Coronary artery (tissue), 2 donors: ENCODE results near the gene AHNAK.

Source experiments
- DNase-seq: peaks from one replicate; pipeline ENCODE4 v3.0.0-alpha.2; 2017; ENCODE audit warnings: low spot score
- H3K27ac ChIP-seq, 2 donors: fragments of 200-600 bp; sonication (generic); one replicate each; pipeline ENCODE4 v1.5.1; 2016 to 2019
- H3K4me3 ChIP-seq: fragments of 200-600 bp; sonication (generic); 2 replicates; pipeline ENCODE4 v1.5.1; 2016; ENCODE audit warnings: mild to moderate bottlenecking, moderate library complexity
- CTCF ChIP-seq: fragments of 200-600 bp; sonication (generic); IDR thresholded peaks from one replicate; pipeline ENCODE4 v1.5.1; 2019; ENCODE audit warnings: antibody characterized with exemption

AHNAK gene

GRCh38 chr11:62484352-62484751 lies 62.3 kb downstream of the AHNAK start:
- no peak for TF ChIP-seq CTCF
- Histone ChIP-seq H3K4me3 (no peak overlapping the region), H3K27ac (no peak overlapping the region)
- no peak for DNase-seq

- Histone ChIP-seq H3K27ac (no peak overlapping the region), H3K4me3 (no peak overlapping the region)
- no peak for TF ChIP-seq CTCF
- no peak for DNase-seq
Measured at GRCh38 chr11:62482753-62483152, 63.9 kb downstream of the AHNAK start.

GRCh38 chr11:62479631-62480201 lies 66.9 kb downstream of the AHNAK start:
- H3K27ac ChIP-seq = peak overlapping the region; percentile 53 to 87
- H3K4me3 ChIP-seq = no peak overlapping the region
- no peak for TF ChIP-seq CTCF
- DNase-seq = no peak

GRCh38 chr11:62477927-62478326 lies 68.7 kb downstream of the AHNAK start:
- no peak for TF ChIP-seq CTCF
- Histone ChIP-seq H3K4me3 (no peak overlapping the region), H3K27ac (no peak overlapping the region)
- DNase-seq = no peak

GRCh38 chr11:62472063-62472884 lies 74.3 kb downstream of the AHNAK start:
- peak overlapping the region in 1 of 2 donors; percentile 27 for H3K27ac ChIP-seq
- TF ChIP-seq CTCF = no peak
- no peak for DNase-seq
- no peak overlapping the region for H3K4me3 ChIP-seq

- H3K27ac ChIP-seq = peak overlapping the region in 1 of 2 donors; percentile 27
- H3K4me3 ChIP-seq = no peak overlapping the region
- no peak for DNase-seq
- TF ChIP-seq CTCF = no peak
Measured at GRCh38 chr11:62471603-62472002, 75.0 kb downstream of the AHNAK start.

GRCh38 chr11:62468577-62468976 lies 78.0 kb downstream of the AHNAK start:
- DNase-seq = no peak
- no peak overlapping the region for H3K27ac ChIP-seq
- no peak for TF ChIP-seq CTCF
- H3K4me3 ChIP-seq = no peak overlapping the region
